Fibroblast of pulmonary artery (primary cell): ENCODE results near the gene CACNA2D3.

ENCODE experiments used
- DNase-seq: peaks from one replicate; pipeline ENCODE4 v3.0.0-alpha.2; 2010; ENCODE audit warnings: low read depth
- H3K4me3 ChIP-seq: replicated peaks from 2 replicates; pipeline ENCODE4 v1.5.1; 2011; ENCODE audit warnings: low read depth, mild to moderate bottlenecking, control low read depth, low read length, moderate library complexity
- CTCF ChIP-seq: IDR thresholded peaks from 2 replicates; pipeline ENCODE4 v1.5.1; 2011; ENCODE audit warnings: mild to moderate bottlenecking, control low read depth, low read length, inconsistent platforms; ENCODE audit errors: missing control alignments

Gene CACNA2D3

GRCh38 chr3:54760201-54760600 is 637.8 kb downstream of the CACNA2D3 start:
- DNase-seq: no peak
- TF ChIP-seq CTCF: no peak
- no peak overlapping the region for H3K4me3 ChIP-seq

DNA sequence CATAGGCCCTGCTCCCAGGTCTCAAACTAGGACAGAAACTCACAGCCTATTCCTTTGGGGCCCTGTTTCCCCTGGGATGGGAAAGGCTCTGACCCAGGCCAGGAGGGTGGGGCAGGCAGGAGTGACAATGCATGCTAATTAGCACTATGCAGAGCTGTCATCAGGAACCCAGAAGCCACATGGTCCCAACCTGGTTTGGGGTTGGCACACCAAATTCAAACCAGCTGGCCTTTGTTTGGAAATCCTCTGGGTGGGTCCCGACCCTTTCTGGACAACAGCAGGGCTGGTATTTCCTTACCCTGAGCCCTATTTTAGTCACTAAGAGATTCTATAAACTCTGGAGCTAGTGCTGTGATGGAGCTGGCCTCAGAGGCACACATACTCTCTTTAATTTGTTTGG is 639.3 kb downstream of the CACNA2D3 start:
- TF ChIP-seq CTCF: no peak
- no peak overlapping the region for H3K4me3 ChIP-seq
- no peak for DNase-seq

DNA sequence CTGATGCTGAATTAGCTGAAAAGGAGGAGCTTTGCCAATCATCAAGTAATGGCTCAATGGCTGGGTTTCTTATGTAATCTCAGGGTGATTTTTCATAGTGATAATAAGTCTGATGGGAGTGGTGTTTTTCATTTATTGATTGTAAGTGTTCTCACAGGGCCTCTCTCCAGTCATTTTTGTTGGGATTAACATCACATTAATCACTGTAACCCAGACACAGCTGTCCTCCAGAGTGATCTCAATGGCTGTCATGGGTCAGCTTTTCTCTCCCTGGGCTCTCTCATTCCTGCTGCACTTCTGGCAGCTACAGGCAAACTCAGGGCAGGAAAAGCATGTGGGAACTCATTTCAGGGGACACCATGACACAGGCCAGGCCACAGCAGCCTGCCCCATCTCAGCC is 642.6 kb downstream of the CACNA2D3 start:
- no peak overlapping the region for H3K4me3 ChIP-seq
- TF ChIP-seq CTCF: no peak

GRCh38 chr3:54771050-54771449 is 648.7 kb downstream of the CACNA2D3 start:
- DNase-seq: no peak
- no peak overlapping the region for H3K4me3 ChIP-seq
- no peak for TF ChIP-seq CTCF

More for the DNA sequence above, 642.6 kb downstream of the CACNA2D3 start:
- no peak for DNase-seq

GRCh38 chr3:54772051-54772450 is 649.7 kb downstream of the CACNA2D3 start:
- no peak overlapping the region for H3K4me3 ChIP-seq
- no peak for TF ChIP-seq CTCF
- no peak for DNase-seq

DNA sequence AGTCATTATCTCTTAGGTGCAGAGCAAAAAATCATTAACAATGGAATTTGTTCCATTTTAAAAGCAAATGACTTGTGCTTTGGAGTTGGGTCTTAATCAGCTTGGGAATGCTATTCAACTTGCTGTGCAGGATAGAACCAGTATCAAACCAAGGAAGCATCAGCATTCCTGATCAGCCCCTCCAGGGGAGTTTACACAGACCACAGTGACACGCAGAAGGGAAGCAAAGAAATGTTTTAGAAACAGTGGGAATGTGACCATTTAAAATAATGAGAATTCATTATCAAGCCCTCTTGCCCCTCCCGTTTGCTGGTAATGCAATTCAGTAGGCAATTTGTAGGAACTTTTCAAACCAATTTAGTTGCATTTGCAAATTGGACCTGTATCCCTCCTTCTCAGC is 650.4 kb downstream of the CACNA2D3 start:
- no peak overlapping the region for H3K4me3 ChIP-seq
- no peak for TF ChIP-seq CTCF
- DNase-seq: no peak

- H3K4me3 ChIP-seq: no peak overlapping the region
- no peak for DNase-seq
- no peak for TF ChIP-seq CTCF
Observed at GRCh38 chr3:54773271-54773670, 650.9 kb downstream of the CACNA2D3 start.
